ACC112 (cell line): ENCODE results near the gene CYTH1.
A peak's percentile ranks its signal among the peaks of the same experiment; 100 is the strongest.

Source experiments
- H2AFZ ChIP-seq: fragments of 200-600 bp; sonication (generic); one replicate; pipeline ENCODE4 v1.6.0; 2017; ENCODE audit warnings: antibody characterized with exemption, low read length; ENCODE audit not compliant: unreplicated experiment
- H3K27ac ChIP-seq: fragments of 200-600 bp; sonication (generic); 2 replicates; pipeline ENCODE4 v1.5.1; 2014; ENCODE audit warnings: low read depth, mild to moderate bottlenecking, antibody characterized with exemption, low read length, moderate library complexity
- H3K27me3 ChIP-seq: fragments of 200-600 bp; sonication (generic); 2 replicates; pipeline ENCODE4 v1.6.1; 2014; ENCODE audit warnings: mild to moderate bottlenecking, antibody characterized with exemption, low read length, moderate library complexity, mixed read lengths; ENCODE audit not compliant: insufficient read depth
- H3K36me3 ChIP-seq: fragments of 200-600 bp; sonication (generic); 2 replicates; pipeline ENCODE4 v1.6.1; 2016; ENCODE audit warnings: mild to moderate bottlenecking, antibody characterized with exemption, low read length, moderate library complexity, mixed read lengths; ENCODE audit not compliant: insufficient read depth
- H3K4me1 ChIP-seq: fragments of 200-600 bp; sonication (generic); one replicate; pipeline ENCODE4 v1.6.1; 2016; ENCODE audit warnings: low read length, mixed read lengths; ENCODE audit not compliant: insufficient read depth, unreplicated experiment, control insufficient read depth
- H3K4me3 ChIP-seq: fragments of 200-600 bp; sonication (generic); 2 replicates; pipeline ENCODE4 v1.5.1; 2014; ENCODE audit warnings: mild to moderate bottlenecking, low read depth, low read length
- H3K79me2 ChIP-seq: fragments of 200-600 bp; sonication (generic); one replicate; pipeline ENCODE4 v1.6.0; 2016; ENCODE audit warnings: low read length; ENCODE audit not compliant: control insufficient read depth, unreplicated experiment, insufficient read depth

CYTH1 gene

GRCh38 chr17:78687125-78687524 is 94.9 kb downstream of the CYTH1 start:
- Histone ChIP-seq H3K27ac (no peak overlapping the region), H2AFZ (no peak overlapping the region), H3K4me3 (no peak overlapping the region), H3K36me3 (peaks cover 12% of the 10 kb centered on the region), H3K27me3 (no peaks in the 10 kb centered on the region), H3K4me1 (peaks cover 4% of the 10 kb centered on the region), H3K79me2 (no peaks in the 10 kb centered on the region)

GRCh38 chr17:78684026-78684425 is 98.0 kb downstream of the CYTH1 start:
- H3K79me2 ChIP-seq, result no peaks in the 10 kb centered on the region
- H3K36me3 ChIP-seq, result peaks cover 17% of the 10 kb centered on the region
- no peak overlapping the region for H2AFZ ChIP-seq

GRCh38 chr17:78683408-78683961 is 98.6 kb downstream of the CYTH1 start:
- Histone ChIP-seq H3K27me3 (no peaks in the 10 kb centered on the region), H3K4me1 (peaks cover 22% of the 10 kb centered on the region), H2AFZ (no peak overlapping the region), H3K79me2 (no peaks in the 10 kb centered on the region), H3K4me3 (no peak overlapping the region), H3K27ac (no peak overlapping the region), H3K36me3 (peaks cover 13% of the 10 kb centered on the region)

More at GRCh38 chr17:78684026-78684425, 98.0 kb downstream of the CYTH1 start:
- H3K27me3 ChIP-seq, result no peaks in the 10 kb centered on the region
- H3K4me3 ChIP-seq, result no peak overlapping the region
- H3K4me1 ChIP-seq, result peaks cover 22% of the 10 kb centered on the region
- H3K27ac ChIP-seq, result no peak overlapping the region

GRCh38 chr17:78682363-78682762 is 99.7 kb downstream of the CYTH1 start:
- Histone ChIP-seq H3K79me2 (no peaks in the 10 kb centered on the region), H2AFZ (no peak overlapping the region), H3K27ac (no peak overlapping the region), H3K27me3 (no peaks in the 10 kb centered on the region), H3K36me3 (peaks cover 13% of the 10 kb centered on the region), H3K4me3 (no peak overlapping the region), H3K4me1 (peaks cover 22% of the 10 kb centered on the region)

- no peak overlapping the region for H2AFZ ChIP-seq
- H3K79me2 ChIP-seq, result no peaks in the 10 kb centered on the region
- peaks cover 10% of the 10 kb centered on the region; the same call in 1 of the 2 replicates for H3K36me3 ChIP-seq
- peak overlapping the region; percentile 52 for H3K27ac ChIP-seq
- no peak overlapping the region for H3K4me3 ChIP-seq
- H3K4me1 ChIP-seq, result peaks cover 22% of the 10 kb centered on the region
- H3K27me3 ChIP-seq, result no peaks in the 10 kb centered on the region
Measured at GRCh38 chr17:78680436-78680835, 101.6 kb downstream of the CYTH1 start.

- H3K4me3 ChIP-seq, result no peak overlapping the region
- H2AFZ ChIP-seq, result no peak overlapping the region
- H3K36me3 ChIP-seq, result peaks cover 10% of the 10 kb centered on the region; the same call in 1 of the 2 replicates
- peaks cover 22% of the 10 kb centered on the region for H3K4me1 ChIP-seq
- H3K79me2 ChIP-seq, result no peaks in the 10 kb centered on the region
- H3K27me3 ChIP-seq, result no peaks in the 10 kb centered on the region
- no peak overlapping the region for H3K27ac ChIP-seq
Measured at GRCh38 chr17:78679495-78680395, 102.3 kb downstream of the CYTH1 start.

GRCh38 chr17:78678711-78679110 is 103.4 kb downstream of the CYTH1 start:
- H2AFZ ChIP-seq, result no peak overlapping the region
- H3K4me3 ChIP-seq, result no peak overlapping the region
- no peaks in the 10 kb centered on the region for H3K79me2 ChIP-seq
- H3K27ac ChIP-seq, result no peak overlapping the region
- H3K36me3 ChIP-seq, result peaks cover 10% of the 10 kb centered on the region; the same call in 1 of the 2 replicates
- H3K27me3 ChIP-seq, result no peaks in the 10 kb centered on the region
- peaks cover 22% of the 10 kb centered on the region for H3K4me1 ChIP-seq

- Histone ChIP-seq H3K36me3 (peaks cover 10% of the 10 kb centered on the region; the same call in 1 of the 2 replicates), H3K4me3 (no peak overlapping the region), H3K27me3 (no peaks in the 10 kb centered on the region), H3K4me1 (peaks cover 23% of the 10 kb centered on the region), H3K79me2 (no peaks in the 10 kb centered on the region), H2AFZ (no peak overlapping the region), H3K27ac (no peak overlapping the region)
Measured at GRCh38 chr17:78678222-78678557, 103.9 kb downstream of the CYTH1 start.

GRCh38 chr17:78677303-78678221 is 104.5 kb downstream of the CYTH1 start:
- Histone ChIP-seq H3K36me3 (peaks cover 10% of the 10 kb centered on the region; the same call in 1 of the 2 replicates), H3K27ac (no peak overlapping the region), H3K27me3 (no peaks in the 10 kb centered on the region)

More at GRCh38 chr17:78677303-78678221, 104.5 kb downstream of the CYTH1 start:
- Histone ChIP-seq H2AFZ (no peak overlapping the region), H3K4me1 (peaks cover 29% of the 10 kb centered on the region), H3K4me3 (no peak overlapping the region), H3K79me2 (no peaks in the 10 kb centered on the region)
